Adrenal gland (tissue), 12 donors: ENCODE results near the gene TEX14. TPM values are rescaled to one million over a fixed set of nuclear protein-coding genes. Genes with fewer than 3 reads are reported as not detected.
A peak's percentile ranks its signal among the peaks of the same experiment; 100 is the strongest.

Source experiments
- DNase-seq, 7 donors: peaks; one replicate each; pipeline ENCODE4 v3.0.0-alpha.2; 2019 to 2020
- H3K27ac ChIP-seq, 5 donors: fragments of 200-600 bp; sonication (generic) in 4 of 5; 1 replicate in 3 of 5; 2 replicates in 2 of 5; pipeline versions ENCODE4 v1.5.1 to v1.8.0; 2016 to 2020; ENCODE audit warnings: mild to moderate bottlenecking in 1 of 5
- H3K27me3 ChIP-seq: fragments of 200-600 bp; 2 replicates; pipeline ENCODE4 v1.8.0; 2021
- H3K36me3 ChIP-seq, 2 donors: fragments of 200-600 bp; replicated peaks in 1 of 2; 1 replicate in 1 of 2; 2 replicates in 1 of 2; pipeline versions ENCODE4 v1.5.1 to v1.8.0; 2018 to 2022
- H3K4me1 ChIP-seq, 2 donors: fragments of 200-600 bp; replicated peaks in 1 of 2; 1 replicate in 1 of 2; 2 replicates in 1 of 2; pipeline versions ENCODE4 v1.5.1 to v1.8.0; 2018 to 2021
- H3K4me3 ChIP-seq, 4 donors: fragments of 200-600 bp; sonication (generic) in 3 of 4; one replicate each; pipeline ENCODE4 v1.5.1; 2016 to 2018
- H3K9me3 ChIP-seq, 3 donors: fragments of 200-600 bp; sonication (generic) in 1 of 3; replicated peaks in 1 of 3; 1 replicate in 2 of 3; 2 replicates in 1 of 3; pipeline versions ENCODE4 v1.5.1 to v1.8.0; 2016 to 2021
- POLR2A ChIP-seq, 2 donors: fragments of 450-650 bp; IDR thresholded peaks; one replicate each; pipeline ENCODE4 v1.6.1; 2017; ENCODE audit warnings: antibody characterized with exemption in 2 of 2, mild to moderate bottlenecking in 2 of 2, moderate library complexity in 1 of 2
- WGBS, 4 donors: extraction: QIAGEN DNeasy Blood & Tissue Kit in 2 of 4; methylation state at CpG; one replicate each; pipeline versions ENCODE4 v1.1.5 to v1.1.7; 2013 to 2017; 5-methylcytosine and 5-hydroxymethylcytosine counted together
- intact Hi-C, 2 donors: fragments of 100-400 bp; cut with DNase I; formaldehyde crosslinking; loops; one replicate each; pipeline versions ENCODE4 v1.14.1 to v1.15.0; 2022 to 2023
- polyA plus RNA-seq, 3 donors: library from polyadenylated mRNA; stranded (reverse); fragments of 200-250 nt in 2 of 3; fragments of 350-450 nt in 1 of 3; fragmentation: Illumina TruSeq in 1 of 3; extraction: RNeasy Lipid Tissue Mini Kit (QIAGEN cat#74804) in 1 of 3; gene quantifications; one replicate each; pipeline ENCODE4 v1.2.3, GENCODE V29; 2013 to 2014
- total RNA-seq, 9 donors: library from RNA; depleted of rRNA in 4 of 9; stranded (reverse); fragments of >200 nt in 4 of 9; fragments of 120-200 nt in 1 of 9; fragmentation: NEBNext Ultra II Directional in 1 of 9; extraction: Animal tissue kit (Norgen Biotek cat#: 25700) in 1 of 9; gene quantifications; one replicate each; pipeline versions ENCODE4 v1.1.0 to v1.2.4, GENCODE V29; 2013 to 2023
- TF ChIP-seq, protein P1 (sequence below), 6 experiments: fragments of 450-650 bp in 4 of 6; fragments of 200-600 bp in 2 of 6; sonication (generic) in 1 of 6; IDR thresholded peaks; 1 replicate in 5 of 6; 2 replicates in 1 of 6; pipeline versions ENCODE4 v1.5.1 to v1.8.0; 2016 to 2021; ENCODE audit warnings: antibody characterized with exemption in 6 of 6, mild to moderate bottlenecking in 2 of 6, moderate library complexity in 1 of 6
- donor health status: healthy with polysubstance abuse.
- donor health status: Bipolar disorder and iron deficiency.
- donor health status: DM: yes; HTN: yes; CAD: no.
- donor health status: DM: no; HTN: no; CAD: no.
- donor health status: DM: no; HTN: no; CAD: no.
- donor health status: DM: yes; HTN: yes; CAD: no.

Gene TEX14
- total and polyA plus RNA-seq, 12 donors = 0.10 to 0.97 (median 0.30) TPM; not detected in 1

GRCh38 chr17:58541249-58541648 lies 150.6 kb downstream of the TEX14 start:
- 92 to 95% (median 94%) methylated on average over 2 of the region's 2 CpGs for WGBS, 4 donors
- Histone ChIP-seq H3K4me3 (no peak overlapping the region), H3K4me1 (peaks cover 5 to 8% of the 10 kb centered on the region in 2 donors), H3K27ac (no peak overlapping the region), H3K9me3 (no peaks in the 10 kb centered on the region), H3K27me3 (no peaks in the 10 kb centered on the region), H3K36me3 (no peaks in the 10 kb centered on the region)
- intact Hi-C loops = no loop called here
- TF ChIP-seq POLR2A (IDR thresholded peaks at IDR 0.05) = no peak
- TF ChIP-seq, protein P1, sequence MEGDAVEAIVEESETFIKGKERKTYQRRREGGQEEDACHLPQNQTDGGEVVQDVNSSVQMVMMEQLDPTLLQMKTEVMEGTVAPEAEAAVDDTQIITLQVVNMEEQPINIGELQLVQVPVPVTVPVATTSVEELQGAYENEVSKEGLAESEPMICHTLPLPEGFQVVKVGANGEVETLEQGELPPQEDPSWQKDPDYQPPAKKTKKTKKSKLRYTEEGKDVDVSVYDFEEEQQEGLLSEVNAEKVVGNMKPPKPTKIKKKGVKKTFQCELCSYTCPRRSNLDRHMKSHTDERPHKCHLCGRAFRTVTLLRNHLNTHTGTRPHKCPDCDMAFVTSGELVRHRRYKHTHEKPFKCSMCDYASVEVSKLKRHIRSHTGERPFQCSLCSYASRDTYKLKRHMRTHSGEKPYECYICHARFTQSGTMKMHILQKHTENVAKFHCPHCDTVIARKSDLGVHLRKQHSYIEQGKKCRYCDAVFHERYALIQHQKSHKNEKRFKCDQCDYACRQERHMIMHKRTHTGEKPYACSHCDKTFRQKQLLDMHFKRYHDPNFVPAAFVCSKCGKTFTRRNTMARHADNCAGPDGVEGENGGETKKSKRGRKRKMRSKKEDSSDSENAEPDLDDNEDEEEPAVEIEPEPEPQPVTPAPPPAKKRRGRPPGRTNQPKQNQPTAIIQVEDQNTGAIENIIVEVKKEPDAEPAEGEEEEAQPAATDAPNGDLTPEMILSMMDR (IDR thresholded peaks at IDR 0.05) = peak in 1 of 6 experiments; percentile 6
- no peak for DNase-seq

GRCh38 chr17:58539698-58540097 lies 152.1 kb downstream of the TEX14 start:
- intact Hi-C loops = loop anchor here (10.0 kb wide), 2 partner anchors 45 to 155 kb away; partner anchors contain the start of genes RAD51C (in 1 of the 2) and TEX14 (in 1 of the 2)
- H3K9me3 ChIP-seq = no peaks in the 10 kb centered on the region
- peaks cover 18 to 21% of the 10 kb centered on the region in 2 donors for H3K4me1 ChIP-seq
- no peaks in the 10 kb centered on the region for H3K36me3 ChIP-seq
- H3K27me3 ChIP-seq = no peaks in the 10 kb centered on the region
- DNase-seq = no peak
- H3K4me3 ChIP-seq = no peak overlapping the region
- no peak overlapping the region for H3K27ac ChIP-seq
- TF ChIP-seq, protein P1 (IDR thresholded peaks at IDR 0.05) = no peak
- no peak for TF ChIP-seq POLR2A (IDR thresholded peaks at IDR 0.05)

DNA sequence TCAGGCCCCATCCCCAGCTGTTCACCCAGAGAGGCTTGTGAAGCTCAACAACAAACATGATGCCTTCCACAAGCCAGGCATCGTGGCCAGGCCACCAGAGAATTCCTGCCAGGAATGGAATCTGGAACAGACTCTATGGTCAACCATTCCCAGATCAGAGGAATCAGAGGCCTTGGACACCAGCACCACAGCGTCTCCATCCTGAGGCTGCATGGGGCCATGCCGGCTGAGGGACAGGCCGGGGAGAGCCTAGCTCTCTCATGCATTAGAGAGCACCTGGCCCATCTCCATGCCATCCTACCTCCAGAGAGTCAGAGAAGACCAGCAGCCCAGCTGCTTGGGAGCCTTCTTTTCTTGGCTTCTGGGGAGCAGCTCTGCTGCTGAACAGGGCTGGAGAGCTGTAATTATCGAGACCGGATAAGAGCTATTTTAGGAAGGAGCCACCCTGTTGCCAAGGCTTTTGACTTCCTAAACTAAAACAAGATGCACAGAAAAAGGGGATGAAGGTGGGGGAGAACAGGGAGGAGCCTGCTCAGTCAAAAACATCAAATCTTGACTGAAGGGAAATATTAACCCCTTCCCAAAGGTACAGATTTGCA lies 152.9 kb downstream of the TEX14 start:
- Histone ChIP-seq H3K4me3 (no peak overlapping the region), H3K9me3 (no peaks in the 10 kb centered on the region), H3K27ac (no peak overlapping the region), H3K36me3 (no peaks in the 10 kb centered on the region), H3K4me1 (peaks cover 23 to 28% of the 10 kb centered on the region in 2 donors), H3K27me3 (no peaks in the 10 kb centered on the region)
- TF ChIP-seq, protein P1 (IDR thresholded peaks at IDR 0.05) = no peak
- TF ChIP-seq POLR2A (IDR thresholded peaks at IDR 0.05) = no peak
- intact Hi-C loops = loop anchor here (10.0 kb wide), 2 partner anchors 46 to 156 kb away; partner anchors contain the start of genes RAD51C (in 1 of the 2) and TEX14 (in 1 of the 2)
- 49 to 75% (median 67%) methylated on average over 3 to 6 of the region's 6 CpGs for WGBS, 4 donors
- DNase-seq = no peak

DNA sequence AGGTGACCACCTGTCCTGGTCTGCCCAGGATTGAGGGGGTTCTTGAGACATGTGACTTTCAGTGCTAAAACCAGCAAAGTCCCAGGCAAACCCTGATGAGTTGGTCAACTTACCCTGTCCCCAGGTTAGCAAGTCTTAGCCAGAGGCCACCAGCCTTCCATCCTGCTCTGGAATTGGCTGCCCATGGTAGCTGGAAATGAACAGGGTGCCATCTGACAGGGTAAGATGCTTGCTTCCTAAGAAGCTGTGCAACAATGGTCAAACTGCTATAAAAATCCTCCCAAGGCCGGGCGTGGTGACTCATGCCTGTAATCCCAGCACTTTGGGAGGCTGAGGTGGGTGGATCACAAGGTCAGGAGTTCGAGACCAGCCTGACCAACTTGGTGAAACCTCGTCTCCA lies 154.6 kb downstream of the TEX14 start:
- Histone ChIP-seq H3K36me3 (no peaks in the 10 kb centered on the region), H3K4me1 (peaks cover 30 to 40% of the 10 kb centered on the region in 2 donors), H3K27me3 (no peaks in the 10 kb centered on the region), H3K9me3 (no peaks in the 10 kb centered on the region), H3K4me3 (no peak overlapping the region), H3K27ac (no peak overlapping the region)
- TF ChIP-seq POLR2A (IDR thresholded peaks at IDR 0.05) = no peak
- TF ChIP-seq, protein P1 (IDR thresholded peaks at IDR 0.05) = no peak
- DNase-seq = peak in 1 of 7 donors; percentile 29
- intact Hi-C loops = loop anchor here (10.0 kb wide), 2 partner anchors 48 to 158 kb away; partner anchors contain the start of genes RAD51C (in 1 of the 2) and TEX14 (in 1 of the 2)
- 45 to 57% (median 56%) methylated on average over 4 of the region's 4 CpGs; no CpG with 5 or more reads in 1 of the 4 donors for WGBS, 4 donors
